GM21717 (cell line): ENCODE results near the gene GDF9.

Experiments used
- ATAC-seq: cut with Tn5 transposase; IDR thresholded peaks from one replicate; pipeline ENCODE4 v1.9.1; 2021; ENCODE audit warnings: mild to moderate bottlenecking, moderate library complexity; ENCODE audit not compliant: unreplicated experiment

The GDF9 gene, protein sequence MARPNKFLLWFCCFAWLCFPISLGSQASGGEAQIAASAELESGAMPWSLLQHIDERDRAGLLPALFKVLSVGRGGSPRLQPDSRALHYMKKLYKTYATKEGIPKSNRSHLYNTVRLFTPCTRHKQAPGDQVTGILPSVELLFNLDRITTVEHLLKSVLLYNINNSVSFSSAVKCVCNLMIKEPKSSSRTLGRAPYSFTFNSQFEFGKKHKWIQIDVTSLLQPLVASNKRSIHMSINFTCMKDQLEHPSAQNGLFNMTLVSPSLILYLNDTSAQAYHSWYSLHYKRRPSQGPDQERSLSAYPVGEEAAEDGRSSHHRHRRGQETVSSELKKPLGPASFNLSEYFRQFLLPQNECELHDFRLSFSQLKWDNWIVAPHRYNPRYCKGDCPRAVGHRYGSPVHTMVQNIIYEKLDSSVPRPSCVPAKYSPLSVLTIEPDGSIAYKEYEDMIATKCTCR

GRCh38 chr5:132866342-132867045 is at the start of gene GDF9, which contains the start of gene UQCRQ:
GDF9 (minus strand) TSS chr5:132866469; CDS start chr5:132864533, 1,936 bp downstream.
UQCRQ (plus strand) TSS chr5:132866642; CDS start chr5:132866882, 240 bp downstream.
- ATAC-seq: peak; percentile 98

- no peak for ATAC-seq
Measured at GRCh38 chr5:132915681-132916080, 49.4 kb upstream of the GDF9 start.

DNA sequence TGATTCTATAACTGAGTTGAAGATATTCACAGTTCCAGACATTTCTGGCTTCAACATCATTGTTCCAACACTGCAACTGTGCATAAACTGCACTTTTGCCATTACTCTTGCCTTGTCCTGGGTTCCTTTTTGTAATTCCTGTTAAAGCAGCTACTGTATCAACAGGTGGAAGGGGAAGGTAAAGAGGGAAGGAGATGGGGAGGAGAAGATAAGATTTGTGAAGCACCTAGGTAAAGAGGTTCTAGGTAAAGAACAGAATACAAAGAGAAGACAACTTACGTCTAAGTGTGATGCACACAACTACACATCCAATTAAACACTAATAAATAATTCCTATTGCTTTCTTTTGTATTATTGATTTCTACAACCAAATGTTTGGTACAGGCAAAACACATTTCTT is 43.4 kb upstream of the GDF9 start:
- no peak for ATAC-seq

DNA sequence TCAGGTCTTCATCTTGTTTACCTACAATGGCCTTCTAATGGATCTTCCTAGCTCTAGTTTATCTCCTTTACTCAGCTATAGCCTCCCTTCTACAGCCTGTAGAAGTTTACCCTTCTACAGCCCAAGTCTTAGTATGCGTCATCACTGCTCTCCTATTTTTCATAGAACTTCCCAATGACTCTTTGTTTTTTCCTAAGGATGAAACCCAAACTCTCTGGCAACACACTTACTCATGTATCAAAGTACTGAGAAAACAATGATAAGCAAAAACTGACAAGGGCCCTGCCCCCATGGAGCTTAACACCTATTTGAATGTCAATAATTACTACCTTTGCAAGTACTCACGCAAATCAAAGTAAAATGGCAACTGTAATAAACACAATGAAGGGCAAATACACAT is 40.9 kb upstream of the GDF9 start:
- no peak for ATAC-seq

DNA sequence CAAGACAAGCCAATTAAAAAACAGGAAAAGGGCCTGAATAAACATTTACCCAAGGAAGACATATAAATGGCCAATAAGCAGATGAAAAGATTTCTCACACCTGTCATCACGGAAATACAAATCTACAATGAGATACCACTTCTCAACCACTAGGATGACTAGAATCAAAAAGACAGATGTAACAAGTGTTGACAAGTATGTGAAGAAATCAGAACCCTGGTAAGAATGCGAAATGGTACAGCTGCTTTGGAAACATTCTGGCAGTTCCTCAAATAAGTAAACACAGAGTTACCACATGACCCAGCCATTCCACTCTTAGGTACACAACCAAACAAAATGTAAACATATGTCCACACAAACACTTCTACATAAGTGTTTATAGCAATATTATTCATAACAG is 39.7 kb upstream of the GDF9 start:
- no peak for ATAC-seq

- ATAC-seq: no peak
Measured at GRCh38 chr5:132901730-132902129, 35.5 kb upstream of the GDF9 start.

DNA sequence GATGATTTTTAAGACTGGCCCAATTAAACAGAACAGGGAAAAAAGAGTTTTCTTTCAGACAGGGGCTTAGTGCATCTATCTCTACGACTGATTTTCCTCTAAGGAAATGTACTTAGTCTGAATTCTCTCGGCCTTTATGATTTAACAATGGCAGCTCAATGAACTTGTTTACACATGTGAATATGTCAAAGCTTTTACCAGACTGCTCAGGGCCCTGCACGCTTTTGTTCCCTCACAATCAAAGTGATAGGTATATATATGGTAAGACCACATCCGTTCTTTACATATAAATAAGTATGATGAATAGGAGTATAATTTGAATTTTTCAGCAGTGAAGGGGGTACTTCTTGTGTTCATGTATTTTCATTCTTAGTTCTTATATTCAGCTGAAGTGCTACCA is 34.8 kb upstream of the GDF9 start:
- ATAC-seq: no peak

DNA sequence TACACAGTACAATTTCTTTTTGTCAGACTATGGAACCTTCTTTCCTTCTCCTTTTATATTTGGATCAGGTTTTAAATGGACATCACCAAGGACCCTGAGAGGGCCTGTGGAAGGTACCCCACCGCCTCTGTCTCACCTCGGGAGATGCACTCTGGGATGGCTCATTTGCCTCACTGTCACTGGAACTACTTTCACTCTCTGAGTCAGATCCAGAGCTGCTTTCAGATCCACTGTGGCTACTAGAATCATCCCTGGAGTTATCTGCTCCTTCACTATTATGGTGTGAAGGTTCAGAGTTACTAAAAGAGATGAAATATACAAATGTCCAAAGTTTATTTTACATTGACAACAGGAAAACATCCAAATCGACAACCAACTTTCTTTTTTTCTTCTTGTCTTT is 31.8 kb upstream of the GDF9 start:
- no peak for ATAC-seq

DNA sequence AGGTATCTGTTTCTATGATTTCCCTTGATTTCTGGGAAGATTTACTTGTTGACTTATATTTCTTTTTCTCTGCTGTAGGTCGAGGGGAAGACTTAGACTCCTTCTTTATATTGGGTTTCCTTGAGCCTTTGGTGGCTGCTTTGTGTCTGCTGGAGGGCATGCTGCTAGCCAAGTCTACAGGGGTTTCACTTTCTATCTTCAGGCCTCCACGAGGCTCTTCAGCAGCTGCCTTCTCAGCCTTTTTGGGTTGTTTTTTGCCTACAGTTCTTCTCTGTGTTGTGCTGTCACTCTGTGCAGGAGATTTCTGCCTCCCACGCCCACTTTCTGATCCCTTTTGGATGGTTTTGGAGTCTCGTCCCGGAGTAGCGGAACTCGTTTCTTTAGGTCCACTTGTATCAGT is 30.4 kb upstream of the GDF9 start:
- ATAC-seq: no peak

DNA sequence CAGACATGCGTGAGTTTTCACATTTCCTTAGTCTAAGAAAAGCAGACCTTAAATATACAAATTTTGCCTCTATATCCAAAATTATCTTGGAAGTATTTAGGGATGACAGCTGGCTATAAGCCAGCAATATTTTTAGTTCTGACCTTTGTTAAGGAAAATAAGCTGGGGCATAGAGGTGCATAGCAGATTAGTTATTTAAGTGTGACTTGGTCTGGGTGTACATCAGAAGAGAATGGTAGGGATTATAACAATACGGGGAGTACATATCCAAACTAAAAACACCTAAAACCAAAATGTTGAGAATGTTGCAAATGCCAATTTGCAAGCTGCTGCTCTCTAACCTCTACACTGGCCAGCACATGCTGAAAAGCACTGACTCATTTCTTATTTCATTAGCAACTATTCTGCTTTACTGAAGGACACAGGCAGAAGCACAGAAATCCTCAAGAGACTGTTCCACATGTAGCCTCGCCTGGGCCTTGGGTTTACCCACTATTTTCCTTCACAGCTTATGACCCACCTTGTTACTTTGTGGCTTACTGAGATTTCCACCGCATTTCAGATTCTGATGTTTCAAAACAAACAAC is 29.5 kb upstream of the GDF9 start:
- ATAC-seq: no peak

- no peak for ATAC-seq
Measured at GRCh38 chr5:132890817-132891216, 24.5 kb upstream of the GDF9 start.

GRCh38 chr5:132889501-132889900 is 23.2 kb upstream of the GDF9 start:
- ATAC-seq: no peak

DNA sequence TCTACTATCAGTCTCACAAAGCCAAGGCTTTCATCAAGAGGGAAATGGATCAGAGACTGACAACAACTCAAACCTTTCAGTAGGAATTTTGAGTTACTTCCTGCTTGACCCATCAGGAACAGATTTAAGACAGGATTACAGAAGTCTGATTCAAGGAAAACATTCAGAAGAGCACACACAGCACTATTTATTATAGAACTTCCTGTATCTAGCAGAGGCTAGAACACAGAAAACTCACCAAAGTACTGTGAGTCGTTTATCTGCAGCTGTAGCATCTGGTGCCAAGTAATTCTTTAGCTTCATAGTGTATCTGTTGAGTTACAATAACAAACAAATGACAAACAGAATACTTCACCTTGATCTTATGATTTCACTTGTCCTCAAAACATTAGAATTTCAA is 21.0 kb upstream of the GDF9 start:
- ATAC-seq: no peak

- no peak for ATAC-seq
Measured at GRCh38 chr5:132886064-132886823, 20.0 kb upstream of the GDF9 start.

DNA sequence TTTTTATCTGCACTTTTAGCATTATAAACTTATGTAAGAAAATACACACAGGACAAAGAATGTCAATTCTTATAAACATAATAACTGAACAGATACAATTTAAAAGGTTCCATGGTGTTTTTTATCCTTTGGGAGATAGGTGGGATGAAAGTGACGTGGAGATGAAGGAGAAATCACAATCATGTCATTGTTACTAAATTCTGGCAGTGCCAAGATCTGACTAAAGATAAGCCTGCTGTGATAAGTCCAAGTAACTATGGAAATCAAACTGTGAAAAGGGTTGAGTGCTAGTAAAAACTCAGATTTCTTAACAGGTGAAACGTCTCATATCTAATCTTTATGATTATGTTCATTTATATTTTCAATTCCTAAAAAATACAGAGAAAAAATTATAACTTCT is 18.3 kb upstream of the GDF9 start:
- ATAC-seq: no peak

GRCh38 chr5:132883261-132883834 is 17.1 kb upstream of the GDF9 start:
- ATAC-seq: no peak

GRCh38 chr5:132877938-132878337 is 11.7 kb upstream of the GDF9 start:
- no peak for ATAC-seq

- no peak for ATAC-seq
Measured at GRCh38 chr5:132877466-132877865, 11.2 kb upstream of the GDF9 start.

DNA sequence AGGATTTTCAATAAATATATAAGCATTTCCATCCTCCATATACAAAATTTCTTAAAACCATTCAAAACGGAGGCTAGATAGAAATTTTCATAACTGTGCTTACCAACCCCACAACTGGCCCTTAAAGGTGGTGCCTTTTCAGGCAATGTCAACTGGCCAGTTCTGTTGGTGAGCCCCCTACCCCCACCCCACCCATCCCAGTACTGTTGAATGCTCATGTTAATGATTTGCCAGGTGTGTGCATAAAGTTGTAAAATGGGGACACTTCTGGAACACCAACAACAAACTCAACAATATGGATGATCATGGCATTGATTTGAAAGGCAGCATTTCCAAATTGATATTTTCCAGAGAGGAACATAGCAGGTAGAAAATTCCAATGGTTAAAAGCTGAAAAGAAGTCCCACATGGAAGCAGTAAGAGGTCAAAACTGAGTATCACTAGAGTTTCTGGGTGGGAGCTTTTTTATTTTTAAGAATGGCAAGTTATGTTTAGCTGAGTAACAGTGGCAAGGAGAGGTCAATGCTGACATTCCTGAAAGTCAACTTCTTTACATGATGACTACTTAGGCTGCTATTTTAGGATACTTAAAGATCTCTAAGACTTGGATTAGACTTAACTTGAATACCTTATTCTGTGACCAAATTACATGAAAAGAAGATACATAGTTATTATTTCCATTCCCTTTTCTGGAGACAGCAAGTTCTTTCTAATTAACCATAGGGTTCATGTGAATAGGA is 9.9 kb upstream of the GDF9 start:
- no peak for ATAC-seq

DNA sequence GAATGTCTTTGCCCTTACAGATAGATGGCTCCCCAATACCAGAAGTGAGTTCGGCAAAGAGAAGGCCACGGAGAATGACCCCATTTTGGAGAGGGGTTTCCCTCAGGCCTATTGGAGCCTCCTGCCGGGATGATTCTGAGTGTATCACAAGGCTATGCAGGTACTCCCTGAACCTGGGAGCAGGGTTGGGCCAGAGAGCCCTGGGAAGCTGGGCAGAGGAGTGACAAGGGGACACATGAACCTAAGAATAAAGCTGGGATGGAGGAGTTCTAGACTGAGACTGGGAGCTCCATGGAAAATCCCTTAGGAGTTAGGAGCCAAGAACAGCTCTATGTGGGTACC is 7.6 kb upstream of the GDF9 start:
- ATAC-seq: no peak
